Keratinocyte (primary cell): ENCODE measurements around the gene PPP4C. TPM values are rescaled to one million over a fixed set of nuclear protein-coding genes. Genes with fewer than 3 reads are reported as not detected.

ENCODE experiments used
- DNase-seq: peaks from one replicate; pipeline ENCODE4 v3.0.0-alpha.2; 2011; ENCODE audit warnings: low read depth, missing footprints, low spot score
- FAIRE-seq: peaks from 2 replicates; lab custom pipeline; 2011; peaks lifted over from hg19 to GRCh38; lab: Jason Lieb, UNC
- H2AFZ ChIP-seq: 2 replicates; pipeline ENCODE4 v1.6.0; 2012; ENCODE audit warnings: low read length, control low read depth, inconsistent platforms; ENCODE audit not compliant: control insufficient read depth
- H3K27ac ChIP-seq: 2 replicates; pipeline ENCODE4 v1.5.1; 2011; ENCODE audit warnings: low read length; ENCODE audit not compliant: control insufficient read depth, insufficient read depth
- H3K27me3 ChIP-seq: 3 replicates; pipeline ENCODE4 v1.6.0; 2011; ENCODE audit warnings: low read length; ENCODE audit not compliant: control insufficient read depth, insufficient read depth; ENCODE audit errors: extremely low read depth
- H3K36me3 ChIP-seq, 2 experiments: 2 replicates in 1 of 2; 3 replicates in 1 of 2; pipeline ENCODE4 v1.5.1; 2011; ENCODE audit warnings: low read length in 2 of 2, mild to moderate bottlenecking in 1 of 2; ENCODE audit not compliant: control insufficient read depth in 2 of 2, insufficient read depth in 2 of 2; ENCODE audit errors: extremely low read depth in 1 of 2
- H3K4me1 ChIP-seq: 3 replicates; pipeline ENCODE4 v1.5.1; 2011; ENCODE audit warnings: low read length; ENCODE audit not compliant: control insufficient read depth, insufficient read depth; ENCODE audit errors: extremely low read depth
- H3K4me2 ChIP-seq: 3 replicates; pipeline ENCODE4 v1.6.0; 2011; ENCODE audit warnings: low read depth, low read length; ENCODE audit not compliant: control insufficient read depth, insufficient read depth; ENCODE audit errors: extremely low read depth
- H3K4me3 ChIP-seq, 3 experiments: fragments of 200-600 bp in 1 of 3; sonication (generic) in 1 of 3; 2 replicates in 2 of 3; 3 replicates in 1 of 3; pipeline ENCODE4 v1.5.1; 2011 to 2016; ENCODE audit warnings: low read length in 3 of 3, mild to moderate bottlenecking in 3 of 3, control low read depth in 2 of 3, inconsistent platforms in 1 of 3, low read depth in 1 of 3, mixed read lengths in 1 of 3, mixed run types in 1 of 3, moderate library complexity in 1 of 3; ENCODE audit not compliant: control insufficient read depth in 2 of 3, insufficient read depth in 2 of 3; ENCODE audit errors: extremely low read depth in 1 of 3
- H3K79me2 ChIP-seq: 2 replicates; pipeline ENCODE4 v1.6.0; 2012; ENCODE audit warnings: low read length; ENCODE audit not compliant: control insufficient read depth, insufficient read depth
- H3K9ac ChIP-seq: 3 replicates; pipeline ENCODE4 v1.6.0; 2011; ENCODE audit warnings: low read length; ENCODE audit not compliant: control insufficient read depth, insufficient read depth; ENCODE audit errors: extremely low read depth
- H3K9me1 ChIP-seq: 3 replicates; pipeline ENCODE4 v1.6.0; 2011; ENCODE audit warnings: low read length; ENCODE audit not compliant: control insufficient read depth, insufficient read depth; ENCODE audit errors: extremely low read depth
- H3K9me3 ChIP-seq: 2 replicates; pipeline ENCODE4 v1.5.1; 2012; ENCODE audit warnings: low read depth, low read length; ENCODE audit not compliant: control insufficient read depth
- H4K20me1 ChIP-seq: 3 replicates; pipeline ENCODE4 v1.6.0; 2011; ENCODE audit warnings: low read length; ENCODE audit not compliant: control insufficient read depth, insufficient read depth; ENCODE audit errors: extremely low read depth
- CTCF ChIP-seq, 3 experiments: IDR thresholded peaks in 1 of 3; conservative IDR thresholded peaks in 1 of 3; optimal IDR thresholded peaks in 1 of 3; 2 replicates in 2 of 3; 3 replicates in 1 of 3; pipeline versions ENCODE3 to v1.5.1; 2011; ENCODE audit warnings: low read length in 3 of 3, mild to moderate bottlenecking in 3 of 3, moderate library complexity in 2 of 3, control low read depth in 1 of 3, inconsistent platforms in 1 of 3; ENCODE audit not compliant: insufficient read depth in 2 of 3; ENCODE audit errors: extremely low read depth in 1 of 3
- EZH2 ChIP-seq: IDR thresholded peaks from one replicate; pipeline ENCODE4 v1.6.1; 2012; ENCODE audit warnings: inconsistent platforms, mild to moderate bottlenecking, low read length, moderate library complexity
- dilution Hi-C: fragments of 300-500 bp; cut with MboI; formaldehyde crosslinking; loops from one replicate; pipeline ENCODE4 v1.7.0; 2020; ENCODE audit warnings: low sequenced_read_pairs; ENCODE audit not compliant: extremely low pct_ligation_motif_present
- polyA plus RNA-seq, 5 experiments: library from polyadenylated mRNA; depleted of rRNA in 3 of 5; stranded (reverse) in 3 of 5; stranded (forward) in 1 of 5; unstranded in 1 of 5; fragments of >200 nt; gene quantifications; 1 replicate in 1 of 5; 2 replicates in 3 of 5; 3 replicates in 1 of 5; pipeline versions ENCODE4 v1.2.1 to v1.2.3, GENCODE V29; 2011 to 2012; ENCODE audit warnings: missing spikeins in 2 of 5, low read depth in 1 of 5, low replicate concordance in 1 of 5

Gene PPP4C
- polyA plus RNA-seq, 1 donor (not counting 4 experiments of a cell fraction or from before 2014, with no cell fraction given), result 124 TPM

- Histone ChIP-seq H3K79me2 (peaks cover 36% of the 10 kb centered on the region), H4K20me1 (peaks cover 8% of the 10 kb centered on the region), H3K9me1 (no peaks in the 10 kb centered on the region), H3K4me3 (no peak overlapping the region), H3K27ac (no peak overlapping the region), H3K36me3 (peaks cover 47 to 56% of the 10 kb centered on the region in 2 experiments), H3K4me2 (no peak overlapping the region), H3K27me3 (no peaks in the 10 kb centered on the region), H3K9me3 (no peaks in the 10 kb centered on the region), H2AFZ (no peak overlapping the region), H3K4me1 (peaks cover 6% of the 10 kb centered on the region), H3K9ac (no peak overlapping the region)
- dilution Hi-C loops, result no loop called here
- FAIRE-seq (no peak), DNase-seq (no peak)
- TF ChIP-seq CTCF (optimal IDR thresholded peaks at IDR 0.05 in 1 of 3, IDR thresholded peaks at IDR 0.05 in 1 of 3, conservative IDR thresholded peaks at IDR 0.05 in 1 of 3; ENCODE audit: extremely low read depth in 1 of 3, insufficient read depth in 2 of 3, low read length in 3 of 3) (peak; percentile 15 to 45 (median 18)), EZH2 (no peak)
Measured at GRCh38 chr16:30082545-30083090, 6.8 kb downstream of the PPP4C start.

- H3K36me3 ChIP-seq, result peaks cover 42 to 48% of the 10 kb centered on the region in 2 experiments
Measured at GRCh38 chr16:30083216-30084055, 7.6 kb downstream of the PPP4C start.

More at GRCh38 chr16:30083216-30084055, 7.6 kb downstream of the PPP4C start:
- FAIRE-seq (no peak), DNase-seq (no peak)
- dilution Hi-C loops, result no loop called here
- peaks cover 28% of the 10 kb centered on the region for H3K79me2 ChIP-seq
- H3K4me1 ChIP-seq, result peaks cover 2% of the 10 kb centered on the region
- TF ChIP-seq EZH2 (no peak), CTCF (optimal IDR thresholded peaks at IDR 0.05 in 1 of 3, IDR thresholded peaks at IDR 0.05 in 1 of 3, conservative IDR thresholded peaks at IDR 0.05 in 1 of 3; ENCODE audit: extremely low read depth in 1 of 3, insufficient read depth in 2 of 3, low read length in 3 of 3) (no peak)
- H3K4me2 ChIP-seq, result no peak overlapping the region
- no peak overlapping the region for H3K4me3 ChIP-seq
- H3K9ac ChIP-seq, result no peak overlapping the region
- H2AFZ ChIP-seq, result no peak overlapping the region
- H4K20me1 ChIP-seq, result peaks cover 5% of the 10 kb centered on the region
- H3K9me3 ChIP-seq, result no peaks in the 10 kb centered on the region
- H3K27me3 ChIP-seq, result no peaks in the 10 kb centered on the region
- no peak overlapping the region for H3K27ac ChIP-seq
- no peaks in the 10 kb centered on the region for H3K9me1 ChIP-seq
